K562 (cell line): ENCODE measurements around the gene STX1A. TPM values are rescaled to one million over a fixed set of nuclear protein-coding genes. Genes with fewer than 3 reads are reported as not detected.
A peak's percentile ranks its signal among the peaks of the same experiment; 100 is the strongest.

ENCODE experiments used
- ATF1 ChIP-seq, 2 experiments: fragments of 450-650 bp in 1 of 2; IDR thresholded peaks; 2 replicates each; pipeline ENCODE4 v1.6.1; 2016; ENCODE audit warnings: missing compliant biosample characterization in 1 of 2, missing genetic modification characterization in 1 of 2
- BDP1 ChIP-seq: IDR thresholded peaks from 3 replicates; pipeline ENCODE4 v1.6.1; 2011; ENCODE audit not compliant: insufficient read length, insufficient read depth
- HDGF ChIP-seq: fragments of 450-650 bp; IDR thresholded peaks from 2 replicates; pipeline ENCODE4 v1.6.1; 2016
- MTA2 ChIP-seq: fragments of 450-650 bp; IDR thresholded peaks from 2 replicates; pipeline ENCODE4 v1.6.1; 2016; ENCODE audit warnings: low read depth
- SAFB ChIP-seq: fragments of 200-400 bp; formaldehyde crosslinking; IDR thresholded peaks from 2 replicates; pipeline ENCODE4 v1.6.1; 2017; ENCODE audit warnings: low read depth, low read length, borderline replicate concordance
- ZNF212 ChIP-seq: fragments of 450-650 bp; formaldehyde crosslinking; IDR thresholded peaks from 2 replicates; pipeline ENCODE4 v1.4.0; 2020; ENCODE audit warnings: mild to moderate bottlenecking
- ZNF217 ChIP-seq: sonication (generic); formaldehyde crosslinking; IDR thresholded peaks from 2 replicates; pipeline ENCODE4 v1.8.0; 2022; ENCODE audit warnings: mild to moderate bottlenecking, missing genetic modification reagents
- ZNF263 ChIP-seq: sonication (generic); formaldehyde crosslinking; IDR thresholded peaks from 2 replicates; pipeline ENCODE4 v1.8.0; 2022; ENCODE audit warnings: mild to moderate bottlenecking, missing genetic modification reagents, borderline replicate concordance
- ZNF408 ChIP-seq: fragments of 250-450 bp; sonication (Bioruptor Pico); IDR thresholded peaks from 2 replicates; pipeline ENCODE4 v1.4.0; 2020; ENCODE audit warnings: low read depth, mild to moderate bottlenecking, moderate library complexity
- ZNF766 ChIP-seq: fragments of 200-800 bp; sonication (Bioruptor generic); conservative IDR thresholded peaks from 2 replicates; pipeline ENCODE4 v1.6.1; 2016; ENCODE audit warnings: missing genetic modification characterization, missing compliant biosample characterization
- polyA plus RNA-seq, 8 experiments: library from polyadenylated mRNA; depleted of rRNA in 4 of 8; stranded (reverse) in 5 of 8; unstranded in 3 of 8; fragments of >200 nt; fragmentation: Nextera tagmentation in 2 of 8; fragmentation: Illumina TruSeq in 1 of 8; extraction: Ambion mirVana in 2 of 8; extraction: Trizol in 1 of 8; gene quantifications; 2 replicates each; pipeline versions ENCODE4 v1.2.1 to v1.2.3, GENCODE V29; 2011 to 2014; ENCODE audit warnings: inconsistent platforms in 1 of 8, missing spikeins in 1 of 8
- total RNA-seq, 7 experiments: library from RNA; depleted of rRNA in 6 of 7; stranded (reverse); fragments of >200 nt in 6 of 7; fragmentation: Illumina TruSeq in 2 of 7; extraction: Trizol in 2 of 7; gene quantifications; 2 replicates each; pipeline versions ENCODE4 v1.2.1 to v1.2.3, GENCODE V29; 2011 to 2021; ENCODE audit warnings: low replicate concordance in 1 of 7
- TF ChIP-seq, protein P1 (sequence below): fragments of 150-350 bp; IDR thresholded peaks from 2 replicates; pipeline ENCODE4 v1.6.1; 2014; ENCODE audit warnings: low read depth, mild to moderate bottlenecking, low read length, borderline replicate concordance
- TF ChIP-seq, protein P2 (sequence below): IDR thresholded peaks from 2 replicates; pipeline ENCODE4 v1.6.1; 2011; ENCODE audit warnings: borderline replicate concordance, low read depth, mild to moderate bottlenecking, moderate library complexity, low read length; ENCODE audit not compliant: insufficient read depth, poor library complexity, severe bottlenecking
- TF ChIP-seq, protein P3 (sequence below): fragments of 450-650 bp; IDR thresholded peaks from 2 replicates; pipeline ENCODE4 v1.6.1; 2018; ENCODE audit not compliant: partially characterized antibody
- TF ChIP-seq, protein P4 (sequence below), 3 experiments: fragments of 200-800 bp in 1 of 3; sonication (Bioruptor generic) in 1 of 3; sonication (generic) in 1 of 3; formaldehyde crosslinking in 1 of 3; IDR thresholded peaks; 2 replicates each; pipeline versions ENCODE4 v1.6.1 to v1.8.0; 2016 to 2022; ENCODE audit warnings: mild to moderate bottlenecking in 2 of 3, missing compliant biosample characterization in 2 of 3, missing genetic modification characterization in 2 of 3, missing genetic modification reagents in 1 of 3
- TF ChIP-seq, protein P5 (sequence below): fragments of 450-650 bp; IDR thresholded peaks from 2 replicates; pipeline ENCODE4 v1.7.0; 2016; ENCODE audit warnings: borderline replicate concordance

Gene STX1A
- total and polyA plus RNA-seq, 9 of the 15 experiments (the other 6 are each of a cell fraction or from before 2014, with no cell fraction given): 0.04 to 15.1 (median 6.3) TPM

DNA sequence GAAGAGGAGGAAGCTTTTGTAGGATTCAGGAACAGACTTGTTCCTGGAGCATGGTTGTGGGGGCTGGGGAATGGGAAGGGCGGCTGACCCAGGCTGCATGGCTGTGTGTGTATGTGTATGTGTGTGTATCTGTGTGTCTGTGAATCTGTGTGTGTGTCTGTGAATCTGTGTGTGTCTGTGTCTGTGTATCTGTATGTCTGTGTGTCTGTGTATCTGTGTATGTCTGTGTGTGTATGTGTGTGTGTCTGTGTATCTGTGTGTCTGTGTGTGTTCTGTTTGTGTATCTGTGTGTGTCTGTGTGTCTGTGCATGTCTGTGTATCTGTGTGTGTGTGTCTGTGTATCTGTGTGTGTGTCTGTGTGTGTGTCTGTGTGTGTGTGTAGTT is 6.6 kb upstream of the STX1A start (continued):
- TF ChIP-seq SAFB (no peak), ZNF217 (CRISPR knock-in tag) (no peak), MTA2 (0 out of 2 replicates have a peak, but pooled peaks have one; percentile 30), ATF1 (CRISPR knock-in tag; IDR thresholded peaks at IDR 0.05) (no peak), ATF1 (tag; IDR thresholded peaks at IDR 0.05) (0 out of 2 replicates have a peak, but pooled peaks have one; percentile 7), BDP1 (no peak), ZNF408 (no peak), ZNF263 (CRISPR knock-in tag) (no peak), ZNF766 (CRISPR knock-in tag) (no peak), HDGF (peak; percentile 48; the same call in 1 of the 2 replicates), ZNF212 (no peak)
- TF ChIP-seq, protein P1, sequence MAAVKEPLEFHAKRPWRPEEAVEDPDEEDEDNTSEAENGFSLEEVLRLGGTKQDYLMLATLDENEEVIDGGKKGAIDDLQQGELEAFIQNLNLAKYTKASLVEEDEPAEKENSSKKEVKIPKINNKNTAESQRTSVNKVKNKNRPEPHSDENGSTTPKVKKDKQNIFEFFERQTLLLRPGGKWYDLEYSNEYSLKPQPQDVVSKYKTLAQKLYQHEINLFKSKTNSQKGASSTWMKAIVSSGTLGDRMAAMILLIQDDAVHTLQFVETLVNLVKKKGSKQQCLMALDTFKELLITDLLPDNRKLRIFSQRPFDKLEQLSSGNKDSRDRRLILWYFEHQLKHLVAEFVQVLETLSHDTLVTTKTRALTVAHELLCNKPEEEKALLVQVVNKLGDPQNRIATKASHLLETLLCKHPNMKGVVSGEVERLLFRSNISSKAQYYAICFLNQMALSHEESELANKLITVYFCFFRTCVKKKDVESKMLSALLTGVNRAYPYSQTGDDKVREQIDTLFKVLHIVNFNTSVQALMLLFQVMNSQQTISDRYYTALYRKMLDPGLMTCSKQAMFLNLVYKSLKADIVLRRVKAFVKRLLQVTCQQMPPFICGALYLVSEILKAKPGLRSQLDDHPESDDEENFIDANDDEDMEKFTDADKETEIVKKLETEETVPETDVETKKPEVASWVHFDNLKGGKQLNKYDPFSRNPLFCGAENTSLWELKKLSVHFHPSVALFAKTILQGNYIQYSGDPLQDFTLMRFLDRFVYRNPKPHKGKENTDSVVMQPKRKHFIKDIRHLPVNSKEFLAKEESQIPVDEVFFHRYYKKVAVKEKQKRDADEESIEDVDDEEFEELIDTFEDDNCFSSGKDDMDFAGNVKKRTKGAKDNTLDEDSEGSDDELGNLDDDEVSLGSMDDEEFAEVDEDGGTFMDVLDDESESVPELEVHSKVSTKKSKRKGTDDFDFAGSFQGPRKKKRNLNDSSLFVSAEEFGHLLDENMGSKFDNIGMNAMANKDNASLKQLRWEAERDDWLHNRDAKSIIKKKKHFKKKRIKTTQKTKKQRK: no peak
- TF ChIP-seq, protein P2, sequence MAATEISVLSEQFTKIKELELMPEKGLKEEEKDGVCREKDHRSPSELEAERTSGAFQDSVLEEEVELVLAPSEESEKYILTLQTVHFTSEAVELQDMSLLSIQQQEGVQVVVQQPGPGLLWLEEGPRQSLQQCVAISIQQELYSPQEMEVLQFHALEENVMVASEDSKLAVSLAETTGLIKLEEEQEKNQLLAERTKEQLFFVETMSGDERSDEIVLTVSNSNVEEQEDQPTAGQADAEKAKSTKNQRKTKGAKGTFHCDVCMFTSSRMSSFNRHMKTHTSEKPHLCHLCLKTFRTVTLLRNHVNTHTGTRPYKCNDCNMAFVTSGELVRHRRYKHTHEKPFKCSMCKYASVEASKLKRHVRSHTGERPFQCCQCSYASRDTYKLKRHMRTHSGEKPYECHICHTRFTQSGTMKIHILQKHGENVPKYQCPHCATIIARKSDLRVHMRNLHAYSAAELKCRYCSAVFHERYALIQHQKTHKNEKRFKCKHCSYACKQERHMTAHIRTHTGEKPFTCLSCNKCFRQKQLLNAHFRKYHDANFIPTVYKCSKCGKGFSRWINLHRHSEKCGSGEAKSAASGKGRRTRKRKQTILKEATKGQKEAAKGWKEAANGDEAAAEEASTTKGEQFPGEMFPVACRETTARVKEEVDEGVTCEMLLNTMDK: no peak
- TF ChIP-seq, protein P3, sequence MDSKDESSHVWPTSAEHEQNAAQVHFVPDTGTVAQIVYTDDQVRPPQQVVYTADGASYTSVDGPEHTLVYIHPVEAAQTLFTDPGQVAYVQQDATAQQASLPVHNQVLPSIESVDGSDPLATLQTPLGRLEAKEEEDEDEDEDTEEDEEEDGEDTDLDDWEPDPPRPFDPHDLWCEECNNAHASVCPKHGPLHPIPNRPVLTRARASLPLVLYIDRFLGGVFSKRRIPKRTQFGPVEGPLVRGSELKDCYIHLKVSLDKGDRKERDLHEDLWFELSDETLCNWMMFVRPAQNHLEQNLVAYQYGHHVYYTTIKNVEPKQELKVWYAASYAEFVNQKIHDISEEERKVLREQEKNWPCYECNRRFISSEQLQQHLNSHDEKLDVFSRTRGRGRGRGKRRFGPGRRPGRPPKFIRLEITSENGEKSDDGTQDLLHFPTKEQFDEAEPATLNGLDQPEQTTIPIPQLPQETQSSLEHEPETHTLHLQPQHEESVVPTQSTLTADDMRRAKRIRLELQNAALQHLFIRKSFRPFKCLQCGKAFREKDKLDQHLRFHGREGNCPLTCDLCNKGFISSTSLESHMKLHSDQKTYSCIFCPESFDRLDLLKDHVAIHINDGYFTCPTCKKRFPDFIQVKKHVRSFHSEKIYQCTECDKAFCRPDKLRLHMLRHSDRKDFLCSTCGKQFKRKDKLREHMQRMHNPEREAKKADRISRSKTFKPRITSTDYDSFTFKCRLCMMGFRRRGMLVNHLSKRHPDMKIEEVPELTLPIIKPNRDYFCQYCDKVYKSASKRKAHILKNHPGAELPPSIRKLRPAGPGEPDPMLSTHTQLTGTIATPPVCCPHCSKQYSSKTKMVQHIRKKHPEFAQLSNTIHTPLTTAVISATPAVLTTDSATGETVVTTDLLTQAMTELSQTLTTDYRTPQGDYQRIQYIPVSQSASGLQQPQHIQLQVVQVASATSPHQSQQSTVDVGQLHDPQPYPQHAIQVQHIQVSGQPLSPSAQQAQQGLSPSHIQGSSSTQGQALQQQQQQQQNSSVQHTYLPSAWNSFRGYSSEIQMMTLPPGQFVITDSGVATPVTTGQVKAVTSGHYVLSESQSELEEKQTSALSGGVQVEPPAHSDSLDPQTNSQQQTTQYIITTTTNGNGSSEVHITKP: no peak
- TF ChIP-seq, protein P4, sequence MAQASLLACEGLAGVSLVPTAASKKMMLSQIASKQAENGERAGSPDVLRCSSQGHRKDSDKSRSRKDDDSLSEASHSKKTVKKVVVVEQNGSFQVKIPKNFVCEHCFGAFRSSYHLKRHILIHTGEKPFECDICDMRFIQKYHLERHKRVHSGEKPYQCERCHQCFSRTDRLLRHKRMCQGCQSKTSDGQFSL (CRISPR knock-in tag; IDR thresholded peaks at IDR 0.05): no peak
- TF ChIP-seq, protein P4 (tag; IDR thresholded peaks at IDR 0.05): no peak
- TF ChIP-seq, protein P5, sequence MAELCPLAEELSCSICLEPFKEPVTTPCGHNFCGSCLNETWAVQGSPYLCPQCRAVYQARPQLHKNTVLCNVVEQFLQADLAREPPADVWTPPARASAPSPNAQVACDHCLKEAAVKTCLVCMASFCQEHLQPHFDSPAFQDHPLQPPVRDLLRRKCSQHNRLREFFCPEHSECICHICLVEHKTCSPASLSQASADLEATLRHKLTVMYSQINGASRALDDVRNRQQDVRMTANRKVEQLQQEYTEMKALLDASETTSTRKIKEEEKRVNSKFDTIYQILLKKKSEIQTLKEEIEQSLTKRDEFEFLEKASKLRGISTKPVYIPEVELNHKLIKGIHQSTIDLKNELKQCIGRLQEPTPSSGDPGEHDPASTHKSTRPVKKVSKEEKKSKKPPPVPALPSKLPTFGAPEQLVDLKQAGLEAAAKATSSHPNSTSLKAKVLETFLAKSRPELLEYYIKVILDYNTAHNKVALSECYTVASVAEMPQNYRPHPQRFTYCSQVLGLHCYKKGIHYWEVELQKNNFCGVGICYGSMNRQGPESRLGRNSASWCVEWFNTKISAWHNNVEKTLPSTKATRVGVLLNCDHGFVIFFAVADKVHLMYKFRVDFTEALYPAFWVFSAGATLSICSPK: peak; percentile 89; the same call in 1 of the 2 replicates
